IPS-11a (cell line): ENCODE results near the gene CRYBG2.
A peak's percentile ranks its signal among the peaks of the same experiment; 100 is the strongest.
"Not testable (repeated sequence)": the region's sequence is repeated elsewhere in the genome, so short reads cannot be mapped to it uniquely, and the experiment has no call there.

Experiments
- H3K4me3 ChIP-seq: one replicate; pipeline ENCODE4 v1.5.1; 2013; ENCODE audit warnings: low read depth, low read length, control low read depth

The CRYBG2 gene

GRCh38 chr1:26350701-26351589, 3.0 kb downstream of the CRYBG2 start:
- H3K4me3 ChIP-seq = no peak overlapping the region

DNA sequence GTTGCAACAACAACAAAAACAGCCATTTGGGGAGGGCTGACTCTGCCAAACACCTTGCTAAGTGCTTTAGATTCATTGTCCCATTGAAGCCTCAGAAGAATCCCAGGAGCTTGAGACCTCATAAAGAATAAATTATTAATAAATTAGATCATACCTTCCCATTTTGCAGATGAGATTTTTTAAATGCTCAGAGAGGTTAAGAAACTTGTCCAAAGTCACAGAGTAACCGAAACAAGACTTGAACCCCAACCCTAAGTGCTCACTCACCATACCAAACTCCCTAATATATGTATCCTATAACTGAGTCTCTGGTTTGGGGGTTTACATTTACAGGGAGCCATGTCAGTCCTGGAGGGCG, 3.6 kb downstream of the CRYBG2 start:
- no peak overlapping the region for H3K4me3 ChIP-seq

DNA sequence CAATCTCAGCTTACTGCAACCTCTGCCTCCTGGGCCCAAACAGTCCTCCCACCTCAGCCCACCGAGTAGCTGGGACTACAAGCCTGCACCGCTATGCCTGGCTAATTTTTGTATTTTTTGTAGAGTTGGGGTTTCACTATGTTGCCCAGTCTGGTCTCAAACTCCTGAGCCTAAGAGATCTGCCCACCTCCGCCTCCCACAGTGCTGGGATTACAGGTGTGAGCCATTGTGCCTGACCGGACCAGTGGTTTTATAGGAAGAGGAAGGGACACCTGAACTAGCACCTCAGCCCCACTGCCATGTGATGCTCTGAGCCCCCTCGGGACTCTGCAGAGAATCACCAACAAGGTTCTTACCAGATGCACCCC, 4.1 kb downstream of the CRYBG2 start:
- H3K4me3 ChIP-seq = no peak overlapping the region

- H3K4me3 ChIP-seq = no peak overlapping the region
These were observed 4.6 kb downstream of the CRYBG2 start for GRCh38 chr1:26349188-26349876.

GRCh38 chr1:26346274-26347033, 7.5 kb downstream of the CRYBG2 start:
- H3K4me3 ChIP-seq = no peak overlapping the region

- no peak overlapping the region for H3K4me3 ChIP-seq
These were observed 8.2 kb downstream of the CRYBG2 start for GRCh38 chr1:26345718-26346117.

GRCh38 chr1:26344147-26344920, 9.6 kb downstream of the CRYBG2 start:
- no peak overlapping the region for H3K4me3 ChIP-seq

DNA sequence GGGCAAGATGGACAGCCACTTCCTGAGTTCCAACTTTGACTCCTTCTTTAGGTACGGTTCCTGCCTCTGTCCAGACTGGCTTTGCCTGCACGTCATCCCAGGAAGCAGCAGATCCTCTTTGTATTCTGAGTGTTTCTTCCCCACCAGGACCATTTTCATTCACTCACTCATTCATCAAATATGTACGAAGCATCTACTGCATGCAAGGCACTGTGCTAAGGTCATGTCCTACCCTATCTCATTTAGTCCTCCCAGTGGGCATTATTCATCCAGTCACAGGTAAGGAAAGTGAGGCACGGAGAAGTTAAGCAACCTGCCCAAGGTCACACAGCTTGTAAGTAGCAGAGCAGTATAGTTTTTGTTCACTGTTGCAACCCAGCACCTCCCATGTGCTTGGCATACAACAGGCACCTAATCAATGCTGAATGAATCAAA, 13.9 kb downstream of the CRYBG2 start:
- no peak overlapping the region for H3K4me3 ChIP-seq

- no peak overlapping the region for H3K4me3 ChIP-seq
These were observed 15.3 kb downstream of the CRYBG2 start for GRCh38 chr1:26338670-26339069.

DNA sequence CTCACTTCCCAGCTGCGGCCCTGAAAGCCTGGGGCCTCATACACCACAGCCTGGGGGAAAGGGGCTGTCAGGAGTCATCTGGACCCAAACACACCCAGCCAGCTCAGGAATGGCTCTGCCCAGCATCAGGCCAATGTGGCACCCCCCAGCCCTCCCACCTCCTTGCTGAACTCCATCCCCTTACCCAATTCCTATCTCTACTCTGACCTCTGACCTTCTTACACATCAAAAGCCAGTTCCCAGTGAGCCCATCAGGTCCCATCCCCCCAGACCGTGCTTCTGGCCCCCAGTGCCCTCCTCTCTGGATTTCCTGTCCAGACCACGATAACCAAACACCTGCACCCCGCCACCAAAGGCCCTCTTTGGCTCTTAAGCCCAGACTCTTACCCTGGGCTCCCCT, 16.3 kb downstream of the CRYBG2 start:
- H3K4me3 ChIP-seq = no peak overlapping the region

- H3K4me3 ChIP-seq = no peak overlapping the region
These were observed 16.8 kb downstream of the CRYBG2 start for GRCh38 chr1:26337206-26337535.

DNA sequence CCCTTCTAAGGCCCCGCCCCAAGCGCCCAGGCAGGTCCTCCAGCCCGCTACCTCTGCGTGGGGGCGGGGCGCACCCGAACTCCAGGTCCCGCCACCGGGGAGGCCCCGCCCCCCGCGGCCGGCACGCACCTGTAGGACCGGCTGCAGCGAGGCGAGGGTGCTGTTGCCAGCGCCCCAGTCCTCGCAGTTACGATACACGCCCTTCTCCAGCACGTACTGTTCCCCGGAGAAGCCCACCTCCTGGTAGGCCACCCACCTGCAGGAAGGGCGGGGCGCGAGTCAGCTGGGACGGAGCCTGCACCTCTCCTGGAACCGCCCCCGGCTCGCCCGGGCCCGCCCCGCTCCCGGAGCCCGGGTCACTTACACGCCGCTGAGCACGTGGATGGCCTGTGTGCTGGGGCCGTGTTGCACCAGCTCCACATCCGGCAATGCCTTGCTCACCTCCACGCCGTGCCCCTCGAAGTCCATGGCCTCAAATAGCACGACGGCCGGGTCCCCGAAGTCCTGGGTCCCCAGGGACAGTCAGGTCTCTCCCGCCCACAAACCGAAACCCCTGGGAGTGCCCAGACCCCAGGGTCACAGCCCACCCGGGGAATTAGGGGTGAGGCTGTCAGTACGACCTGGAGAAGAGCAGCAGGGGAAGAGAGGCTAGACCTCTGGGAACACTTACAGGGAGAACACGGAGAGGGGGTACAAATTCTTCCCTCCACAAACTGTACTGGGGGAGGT, 17.3 kb downstream of the CRYBG2 start:
- H3K4me3 ChIP-seq = peak overlapping the region; percentile 81

DNA sequence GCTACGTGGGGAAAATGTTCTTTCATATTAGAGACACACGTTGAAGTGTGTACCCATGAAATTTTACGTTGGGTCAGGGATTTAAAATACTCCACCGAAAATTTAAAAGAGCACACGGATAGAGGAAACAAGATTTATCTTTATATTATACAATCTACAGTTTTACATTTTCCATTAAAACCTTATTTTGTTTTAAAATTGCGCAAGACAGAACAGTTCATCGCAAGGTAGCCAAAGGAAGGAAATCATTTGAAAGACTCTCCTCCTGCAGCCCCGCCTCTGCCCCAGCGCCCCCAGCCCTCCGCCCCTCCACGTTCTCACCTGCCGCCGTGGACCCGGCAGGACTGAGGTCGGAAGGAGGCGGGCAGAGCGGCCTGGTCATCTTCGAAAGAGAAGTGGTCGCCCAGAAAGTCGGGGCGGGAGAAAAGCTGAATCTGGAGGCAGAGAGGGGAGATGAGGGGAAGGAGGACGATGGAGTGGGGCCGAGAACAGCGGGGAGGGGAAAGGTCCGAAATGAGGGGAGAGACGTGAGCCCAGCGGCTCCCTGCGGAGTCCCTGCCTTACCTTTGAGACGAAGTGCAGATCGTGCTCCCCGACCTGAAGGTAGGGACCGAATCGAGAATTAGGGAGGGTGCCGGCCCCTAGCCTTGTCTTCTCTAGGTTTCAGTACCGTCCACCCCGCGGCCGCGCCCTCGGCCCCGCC, 18.0 kb downstream of the CRYBG2 start:
- peak overlapping the region; percentile 81 for H3K4me3 ChIP-seq

- H3K4me3 ChIP-seq = not testable (repeated sequence)
These were observed 20.6 kb downstream of the CRYBG2 start for GRCh38 chr1:26333312-26333711.

DNA sequence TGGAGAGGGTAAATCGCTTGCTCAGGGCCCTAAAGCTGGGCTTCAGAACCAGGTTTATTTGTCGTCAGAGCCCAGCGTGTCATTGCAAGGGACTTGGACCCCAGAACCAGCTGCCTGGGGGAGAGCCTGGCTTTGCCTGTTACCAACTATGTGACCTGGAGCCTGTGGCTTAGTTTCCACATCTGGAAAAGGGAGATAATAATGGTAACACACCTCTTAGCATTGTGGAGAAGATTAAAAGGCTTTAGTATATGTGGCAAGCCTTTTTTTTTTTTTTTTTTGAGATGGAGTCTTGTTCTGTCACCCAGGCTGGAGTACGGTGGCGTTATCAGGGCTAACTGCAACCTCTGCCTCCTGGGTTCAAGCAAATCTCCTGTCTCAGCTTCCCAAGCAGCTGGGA, 23.7 kb downstream of the CRYBG2 start:
- H3K4me3 ChIP-seq = no peak overlapping the region

- not testable (repeated sequence) for H3K4me3 ChIP-seq
These were observed 24.6 kb downstream of the CRYBG2 start for GRCh38 chr1:26329380-26329779.

GRCh38 chr1:26328597-26328996, 25.3 kb downstream of the CRYBG2 start:
- H3K4me3 ChIP-seq = no peak overlapping the region

- H3K4me3 ChIP-seq = no peak overlapping the region
These were observed 26.0 kb downstream of the CRYBG2 start for GRCh38 chr1:26327956-26328362.

DNA sequence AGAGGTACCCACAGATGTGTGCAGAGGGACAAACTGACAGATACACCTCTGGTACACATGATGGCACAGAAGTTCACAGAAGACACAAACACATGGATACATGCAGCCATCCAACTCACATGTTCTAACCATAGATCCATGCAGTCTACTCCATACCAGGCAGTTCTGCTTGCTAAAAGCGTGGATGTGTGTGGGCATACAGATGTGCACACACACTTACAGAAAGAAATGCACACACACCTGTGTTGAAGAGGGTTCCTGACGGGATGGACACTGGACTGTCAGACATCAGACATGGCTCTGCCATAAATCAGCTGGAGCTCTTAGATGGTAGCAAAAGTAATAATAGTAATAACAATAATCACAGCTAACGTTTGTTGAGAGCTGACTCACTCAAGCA, 29.4 kb downstream of the CRYBG2 start:
- H3K4me3 ChIP-seq = no peak overlapping the region

DNA sequence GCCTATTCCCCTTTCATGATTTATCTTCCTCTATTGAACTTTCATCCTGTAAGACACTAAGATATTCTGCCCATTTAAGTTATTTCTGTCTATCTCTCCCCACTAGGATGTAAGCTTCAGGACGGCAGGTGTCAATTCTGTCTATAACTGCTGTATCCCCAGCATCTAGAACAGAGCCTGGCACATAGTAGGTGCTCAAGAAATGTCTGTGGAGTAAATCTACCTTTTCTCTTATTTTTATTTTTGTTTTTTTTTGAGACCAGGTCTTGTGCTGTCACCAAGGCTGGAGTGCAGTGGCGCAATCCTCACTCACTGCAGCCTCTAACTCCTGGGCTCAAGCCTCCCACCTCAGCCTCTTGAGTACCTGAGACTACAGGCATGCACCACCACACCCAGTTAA, 30.5 kb downstream of the CRYBG2 start:
- H3K4me3 ChIP-seq = no peak overlapping the region
